ENCODE data around the gene WNT7B.

DNA sequence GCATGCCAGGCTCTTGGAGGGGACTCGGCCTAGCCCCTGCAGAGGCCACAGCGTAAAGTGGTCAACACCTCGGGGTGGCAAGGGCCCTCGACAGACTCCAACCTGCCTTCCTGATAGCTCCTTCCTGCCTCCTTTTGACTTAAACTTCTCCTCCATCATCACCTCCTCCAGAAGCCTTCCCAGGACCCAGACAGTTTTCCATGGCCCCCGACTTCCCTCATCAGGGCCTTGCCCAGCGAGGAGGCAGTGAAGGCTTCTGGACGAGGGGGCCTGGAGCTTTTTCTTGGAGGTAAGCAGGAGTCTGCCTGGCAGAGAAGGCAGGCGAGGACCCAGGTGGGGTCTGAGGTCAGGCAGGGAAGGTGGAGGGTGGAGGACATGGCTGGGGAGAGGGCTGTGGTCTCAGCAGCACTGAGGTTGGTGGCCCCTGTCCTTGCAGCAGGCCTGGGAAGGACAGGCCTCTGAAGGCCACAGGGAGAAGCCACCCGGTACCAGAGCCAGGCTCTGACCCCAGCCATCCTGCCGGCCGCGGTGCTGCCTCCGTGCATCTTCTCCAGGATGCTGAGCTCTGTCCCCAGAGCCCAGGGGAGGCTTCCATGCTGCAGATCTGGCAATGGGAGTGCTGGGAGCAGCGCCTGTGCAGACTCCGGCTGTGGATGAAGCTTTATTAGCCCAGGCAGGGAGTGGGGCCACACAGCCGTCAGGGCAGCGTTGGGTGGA lies 81.4 kb downstream of the WNT7B start:
- TF ChIP-seq, protein P1, sequence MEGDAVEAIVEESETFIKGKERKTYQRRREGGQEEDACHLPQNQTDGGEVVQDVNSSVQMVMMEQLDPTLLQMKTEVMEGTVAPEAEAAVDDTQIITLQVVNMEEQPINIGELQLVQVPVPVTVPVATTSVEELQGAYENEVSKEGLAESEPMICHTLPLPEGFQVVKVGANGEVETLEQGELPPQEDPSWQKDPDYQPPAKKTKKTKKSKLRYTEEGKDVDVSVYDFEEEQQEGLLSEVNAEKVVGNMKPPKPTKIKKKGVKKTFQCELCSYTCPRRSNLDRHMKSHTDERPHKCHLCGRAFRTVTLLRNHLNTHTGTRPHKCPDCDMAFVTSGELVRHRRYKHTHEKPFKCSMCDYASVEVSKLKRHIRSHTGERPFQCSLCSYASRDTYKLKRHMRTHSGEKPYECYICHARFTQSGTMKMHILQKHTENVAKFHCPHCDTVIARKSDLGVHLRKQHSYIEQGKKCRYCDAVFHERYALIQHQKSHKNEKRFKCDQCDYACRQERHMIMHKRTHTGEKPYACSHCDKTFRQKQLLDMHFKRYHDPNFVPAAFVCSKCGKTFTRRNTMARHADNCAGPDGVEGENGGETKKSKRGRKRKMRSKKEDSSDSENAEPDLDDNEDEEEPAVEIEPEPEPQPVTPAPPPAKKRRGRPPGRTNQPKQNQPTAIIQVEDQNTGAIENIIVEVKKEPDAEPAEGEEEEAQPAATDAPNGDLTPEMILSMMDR (IDR thresholded peaks at IDR 0.05; ENCODE audit: low read depth, low read length, poor library complexity, severe bottlenecking) = no peak
- no peak for TF ChIP-seq EZH2phosphoT487 (IDR thresholded peaks at IDR 0.05; ENCODE audit: borderline replicate concordance, low read length)
